NT2/D1 (cell line): ENCODE data around the gene ASAP2.

Experiments
- SUZ12 ChIP-seq: IDR thresholded peaks from 2 replicates; pipeline ENCODE4 v1.6.1; 2011; ENCODE audit not compliant: insufficient read length, insufficient read depth; ENCODE audit errors: extremely low read depth
- YY1 ChIP-seq: IDR thresholded peaks from 2 replicates; pipeline ENCODE4 v1.6.1; 2011; ENCODE audit not compliant: insufficient read length, insufficient read depth

- TF ChIP-seq SUZ12 (no peak), YY1 (no peak)
Measured at GRCh38 chr2:9228088-9228751, 21.6 kb downstream of the ASAP2 start.
